ENCODE results near the gene CBLB.

Gene CBLB

GRCh38 chr3:105700575-105700974, 168.2 kb downstream of the CBLB start:
- Histone ChIP-seq H2AFZ (ENCODE audit: low read length) (no peak overlapping the region), H2BK120ac (ENCODE audit: low read depth, low read length) (no peak overlapping the region), H2AK5ac (ENCODE audit: low read depth, low read length) (no peak overlapping the region), H3K9ac (ENCODE audit: low read depth, low read length, poor library complexity) (no peak overlapping the region), H3K27me3 (ENCODE audit: control insufficient read depth in 3 of 3, insufficient read depth in 3 of 3, low read depth in 1 of 3, low read length in 3 of 3) (no peaks in the 10 kb centered on the region), H4K8ac (ENCODE audit: low read depth, low read length) (no peak overlapping the region), H3K4ac (ENCODE audit: low read length) (no peak overlapping the region), H3K4me1 (ENCODE audit: control insufficient read depth in 2 of 2, insufficient read depth in 1 of 2, low read depth in 1 of 2, low read length in 2 of 2) (peaks cover 0 to 1% of the 10 kb centered on the region in 2 donors), H3K27ac (replicated peaks; ENCODE audit: low read length) (no peak overlapping the region), H4K91ac (ENCODE audit: low read depth, low read length, poor library complexity) (no peak overlapping the region), H3K14ac (ENCODE audit: low read length) (no peak overlapping the region), H3K4me3 (ENCODE audit: low read length in 2 of 2) (no peak overlapping the region), H2BK12ac (ENCODE audit: low read length) (no peak overlapping the region), H3K23ac (ENCODE audit: low read depth, low read length, poor library complexity) (no peak overlapping the region), H3K18ac (ENCODE audit: low read length) (no peak overlapping the region), H3K36me3 (replicated peaks in 1 of 2; ENCODE audit: control insufficient read depth in 2 of 2, insufficient read depth in 2 of 2, low read length in 2 of 2) (peaks cover 2 to 48% of the 10 kb centered on the region in 2 donors), H2BK15ac (ENCODE audit: low read length) (no peak overlapping the region), H3K9me3 (replicated peaks in 1 of 2; ENCODE audit: control insufficient read depth in 2 of 2, insufficient read depth in 1 of 2, low read depth in 1 of 2, low read length in 2 of 2) (no peaks in the 10 kb centered on the region), H3K79me1 (ENCODE audit: low read depth, low read length) (no peaks in the 10 kb centered on the region), H2BK5ac (ENCODE audit: low read length) (no peak overlapping the region), H3K4me2 (ENCODE audit: insufficient read depth, low read length, poor library complexity, severe bottlenecking) (no peak overlapping the region)
- DNase-seq (ENCODE audit: low spot score): no peak
- WGBS, 2 donors (ENCODE audit: extremely low coverage in 2 of 2, insufficient read length in 2 of 2, insufficient replicate concordance in 1 of 2): no CpG with 5 or more reads among the region's 1 CpG

- no peak overlapping the region for H2AFZ ChIP-seq (ENCODE audit: low read length)
- no peak overlapping the region for H3K4me2 ChIP-seq (ENCODE audit: insufficient read depth, low read length, poor library complexity, severe bottlenecking)
- H2AK5ac ChIP-seq (ENCODE audit: low read depth, low read length): no peak overlapping the region
- H3K14ac ChIP-seq (ENCODE audit: low read length): no peak overlapping the region
- H4K91ac ChIP-seq (ENCODE audit: low read depth, low read length, poor library complexity): no peak overlapping the region
- no peak overlapping the region for H3K9ac ChIP-seq (ENCODE audit: low read depth, low read length, poor library complexity)
- no peaks in the 10 kb centered on the region for H3K9me3 ChIP-seq (replicated peaks in 1 of 2; ENCODE audit: control insufficient read depth in 2 of 2, insufficient read depth in 1 of 2, low read depth in 1 of 2, low read length in 2 of 2)
- no peaks in the 10 kb centered on the region for H3K79me1 ChIP-seq (ENCODE audit: low read depth, low read length)
- no peak overlapping the region for H3K4me3 ChIP-seq (ENCODE audit: low read length in 2 of 2)
- no peak overlapping the region for H2BK15ac ChIP-seq (ENCODE audit: low read length)
- H3K36me3 ChIP-seq (replicated peaks in 1 of 2; ENCODE audit: control insufficient read depth in 2 of 2, insufficient read depth in 2 of 2, low read length in 2 of 2): peaks cover 0 to 54% of the 10 kb centered on the region in 2 donors
- no peak overlapping the region for H2BK5ac ChIP-seq (ENCODE audit: low read length)
- H3K23ac ChIP-seq (ENCODE audit: low read depth, low read length, poor library complexity): no peak overlapping the region
- H3K18ac ChIP-seq (ENCODE audit: low read length): no peak overlapping the region
- no peak overlapping the region for H3K4ac ChIP-seq (ENCODE audit: low read length)
- H2BK120ac ChIP-seq (ENCODE audit: low read depth, low read length): no peak overlapping the region
- no CpG with 5 or more reads among the region's 3 CpGs for whole genome bisulfite sequencing, 2 donors (ENCODE audit: extremely low coverage in 2 of 2, insufficient read length in 2 of 2, insufficient replicate concordance in 1 of 2)
- H4K8ac ChIP-seq (ENCODE audit: low read depth, low read length): no peak overlapping the region
- DNase-seq (ENCODE audit: low spot score): no peak
- no peak overlapping the region for H2BK12ac ChIP-seq (ENCODE audit: low read length)
- H3K4me1 ChIP-seq (ENCODE audit: control insufficient read depth in 2 of 2, insufficient read depth in 1 of 2, low read depth in 1 of 2, low read length in 2 of 2): no peaks in the 10 kb centered on the region
- H3K27ac ChIP-seq (replicated peaks; ENCODE audit: low read length): no peak overlapping the region
- H3K27me3 ChIP-seq (ENCODE audit: control insufficient read depth in 3 of 3, insufficient read depth in 3 of 3, low read depth in 1 of 3, low read length in 3 of 3): no peaks in the 10 kb centered on the region
Observed at GRCh38 chr3:105691633-105692032, 177.2 kb downstream of the CBLB start.

GRCh38 chr3:105691053-105691452, 177.8 kb downstream of the CBLB start:
- Histone ChIP-seq H3K27me3 (ENCODE audit: control insufficient read depth in 3 of 3, insufficient read depth in 3 of 3, low read depth in 1 of 3, low read length in 3 of 3) (no peaks in the 10 kb centered on the region), H3K9ac (ENCODE audit: low read depth, low read length, poor library complexity) (no peak overlapping the region), H2BK15ac (ENCODE audit: low read length) (no peak overlapping the region), H3K18ac (ENCODE audit: low read length) (no peak overlapping the region), H3K79me1 (ENCODE audit: low read depth, low read length) (no peaks in the 10 kb centered on the region), H3K4me2 (ENCODE audit: insufficient read depth, low read length, poor library complexity, severe bottlenecking) (no peak overlapping the region), H3K4me1 (ENCODE audit: control insufficient read depth in 2 of 2, insufficient read depth in 1 of 2, low read depth in 1 of 2, low read length in 2 of 2) (no peaks in the 10 kb centered on the region), H4K91ac (ENCODE audit: low read depth, low read length, poor library complexity) (no peak overlapping the region), H3K9me3 (replicated peaks in 1 of 2; ENCODE audit: control insufficient read depth in 2 of 2, insufficient read depth in 1 of 2, low read depth in 1 of 2, low read length in 2 of 2) (no peaks in the 10 kb centered on the region), H3K36me3 (replicated peaks in 1 of 2; ENCODE audit: control insufficient read depth in 2 of 2, insufficient read depth in 2 of 2, low read length in 2 of 2) (peaks cover 0 to 52% of the 10 kb centered on the region in 2 donors), H2BK12ac (ENCODE audit: low read length) (no peak overlapping the region), H3K4me3 (ENCODE audit: low read length in 2 of 2) (no peak overlapping the region), H3K14ac (ENCODE audit: low read length) (no peak overlapping the region), H2AK5ac (ENCODE audit: low read depth, low read length) (no peak overlapping the region), H3K23ac (ENCODE audit: low read depth, low read length, poor library complexity) (no peak overlapping the region), H2BK120ac (ENCODE audit: low read depth, low read length) (no peak overlapping the region), H2BK5ac (ENCODE audit: low read length) (no peak overlapping the region), H3K27ac (replicated peaks; ENCODE audit: low read length) (no peak overlapping the region), H4K8ac (ENCODE audit: low read depth, low read length) (no peak overlapping the region), H2AFZ (ENCODE audit: low read length) (no peak overlapping the region), H3K4ac (ENCODE audit: low read length) (no peak overlapping the region)
- no peak for DNase-seq (ENCODE audit: low spot score)

DNA sequence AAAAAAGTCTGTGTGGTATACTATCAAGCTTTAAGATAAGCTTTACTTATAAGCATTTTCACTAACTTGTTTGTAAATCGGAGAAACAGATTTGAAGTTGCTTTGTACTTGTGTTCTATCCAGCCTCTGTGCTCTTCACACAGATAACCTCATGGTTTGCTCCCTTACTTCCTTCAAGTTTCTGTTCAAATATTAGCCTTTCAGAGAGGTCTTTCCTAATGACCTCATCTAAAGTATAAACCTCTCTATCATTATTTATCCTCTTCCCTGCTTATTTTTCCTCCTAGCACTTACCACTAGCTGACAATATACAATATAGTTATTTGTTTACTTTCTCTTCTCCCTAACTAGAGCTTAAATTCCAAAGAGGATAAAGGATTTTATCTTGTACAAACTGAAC, 180.0 kb downstream of the CBLB start:
- Histone ChIP-seq H3K18ac (ENCODE audit: low read length) (no peak overlapping the region), H3K4ac (ENCODE audit: low read length) (no peak overlapping the region), H2BK5ac (ENCODE audit: low read length) (no peak overlapping the region), H2BK12ac (ENCODE audit: low read length) (no peak overlapping the region), H4K91ac (ENCODE audit: low read depth, low read length, poor library complexity) (no peak overlapping the region), H4K8ac (ENCODE audit: low read depth, low read length) (no peak overlapping the region), H3K36me3 (replicated peaks in 1 of 2; ENCODE audit: control insufficient read depth in 2 of 2, insufficient read depth in 2 of 2, low read length in 2 of 2) (peaks cover 0 to 49% of the 10 kb centered on the region in 2 donors), H3K4me1 (ENCODE audit: control insufficient read depth in 2 of 2, insufficient read depth in 1 of 2, low read depth in 1 of 2, low read length in 2 of 2) (no peaks in the 10 kb centered on the region), H3K27me3 (ENCODE audit: control insufficient read depth in 3 of 3, insufficient read depth in 3 of 3, low read depth in 1 of 3, low read length in 3 of 3) (no peaks in the 10 kb centered on the region), H3K27ac (replicated peaks; ENCODE audit: low read length) (no peak overlapping the region), H3K9ac (ENCODE audit: low read depth, low read length, poor library complexity) (no peak overlapping the region), H3K9me3 (replicated peaks in 1 of 2; ENCODE audit: control insufficient read depth in 2 of 2, insufficient read depth in 1 of 2, low read depth in 1 of 2, low read length in 2 of 2) (no peaks in the 10 kb centered on the region), H2BK15ac (ENCODE audit: low read length) (no peak overlapping the region), H3K23ac (ENCODE audit: low read depth, low read length, poor library complexity) (no peak overlapping the region), H2AK5ac (ENCODE audit: low read depth, low read length) (no peak overlapping the region), H3K4me3 (ENCODE audit: low read length in 2 of 2) (no peak overlapping the region), H2AFZ (ENCODE audit: low read length) (no peak overlapping the region), H3K4me2 (ENCODE audit: insufficient read depth, low read length, poor library complexity, severe bottlenecking) (no peak overlapping the region), H2BK120ac (ENCODE audit: low read depth, low read length) (no peak overlapping the region), H3K14ac (ENCODE audit: low read length) (no peak overlapping the region), H3K79me1 (ENCODE audit: low read depth, low read length) (no peaks in the 10 kb centered on the region)
- no CpG with 5 or more reads among the region's 1 CpG for WGBS, 2 donors (ENCODE audit: extremely low coverage in 2 of 2, insufficient read length in 2 of 2, insufficient replicate concordance in 1 of 2)
- no peak for DNase-seq (ENCODE audit: low spot score)
